Endodermal cell (in vitro differentiated cells): ENCODE data around the gene CPTP. TPM values are rescaled to one million over a fixed set of nuclear protein-coding genes. Genes with fewer than 3 reads are reported as not detected.

Experiments used
- DNase-seq: peaks from one replicate; pipeline ENCODE4 v3.0.0-alpha.2; 2017
- H3K27ac ChIP-seq: 2 replicates; pipeline ENCODE4 v1.5.1; 2013; ENCODE audit warnings: mild to moderate bottlenecking, low read depth, low read length, moderate library complexity
- H3K27me3 ChIP-seq: 2 replicates; pipeline ENCODE4 v1.6.1; 2013; ENCODE audit warnings: mild to moderate bottlenecking, low read length, moderate library complexity; ENCODE audit not compliant: insufficient read depth, control insufficient read depth, poor library complexity, severe bottlenecking
- H3K36me3 ChIP-seq: 2 replicates; pipeline ENCODE4 v1.7.0; 2013; ENCODE audit warnings: mild to moderate bottlenecking, low read length, moderate library complexity; ENCODE audit not compliant: control insufficient read depth, insufficient read depth
- H3K4me1 ChIP-seq: one replicate; pipeline ENCODE4 v1.7.0; 2013; ENCODE audit warnings: low read length; ENCODE audit not compliant: control insufficient read depth, insufficient read depth
- H3K4me3 ChIP-seq: 2 replicates; pipeline ENCODE4 v1.5.1; 2013; ENCODE audit warnings: mild to moderate bottlenecking, low read length, moderate library complexity
- H3K9ac ChIP-seq: 2 replicates; pipeline ENCODE4 v1.6.1; 2013; ENCODE audit warnings: mild to moderate bottlenecking, low read length, moderate library complexity; ENCODE audit not compliant: poor library complexity, severe bottlenecking; ENCODE audit errors: extremely low read depth
- H3K9me3 ChIP-seq: 2 replicates; pipeline ENCODE4 v1.6.1; 2013; ENCODE audit warnings: mild to moderate bottlenecking, low read length, moderate library complexity; ENCODE audit not compliant: control insufficient read depth
- H3K27ac Mint-ChIP-seq: 2 replicates; pipeline ENCODE4 v1.8.0; 2020; ENCODE audit warnings: mixed read lengths
- H3K27me3 Mint-ChIP-seq: 2 replicates; pipeline ENCODE4 v1.8.0; 2021; ENCODE audit warnings: mild to moderate bottlenecking, mixed read lengths; ENCODE audit not compliant: insufficient read depth
- H3K36me3 Mint-ChIP-seq: 2 replicates; pipeline ENCODE4 v1.8.0; 2020; ENCODE audit warnings: low read depth, mixed read lengths
- H3K4me1 Mint-ChIP-seq: 2 replicates; pipeline ENCODE4 v1.8.0; 2020; ENCODE audit warnings: mixed read lengths
- H3K4me3 Mint-ChIP-seq: 2 replicates; pipeline ENCODE4 v1.8.0; 2020; ENCODE audit warnings: mild to moderate bottlenecking, moderate library complexity, mixed read lengths
- H3K9me3 Mint-ChIP-seq: 2 replicates; pipeline ENCODE4 v1.8.0; 2020; ENCODE audit warnings: mild to moderate bottlenecking, mixed read lengths
- CTCF ChIP-seq: fragments of 200-600 bp; sonication (generic); conservative IDR thresholded peaks from 2 replicates; pipeline ENCODE4 v1.5.0; 2021; ENCODE audit warnings: antibody characterized with exemption, mild to moderate bottlenecking
- WGBS, 2 experiments: methylation state at CpG; one replicate each; pipeline versions ENCODE4 v1.1.5 to v1.1.7; 2013; ENCODE audit warnings: missing lambda C conversion rate in 2 of 2, mixed read lengths in 1 of 2; ENCODE audit not compliant: insufficient coverage in 1 of 2, insufficient read length in 1 of 2; 5-methylcytosine and 5-hydroxymethylcytosine counted together
- total RNA-seq, 2 donors: library from RNA; stranded (reverse); fragmentation: NEBNext Ultra II Directional in 1 of 2; extraction: Animal tissue kit (Norgen Biotek cat#: 25700) in 1 of 2; gene quantifications; 2 replicates in 1 of 2; 3 replicates in 1 of 2; pipeline ENCODE4 v1.2.1, GENCODE V29; 2021

The CPTP gene
- total RNA-seq, 2 donors from 2014 or later = 12.0 to 13.6 TPM

GRCh38 chr1:1302006-1302430, 22.6 kb upstream of the CPTP start:
- 90% methylated on average over 4 to 9 of the region's 9 CpGs for WGBS, 2 experiments
- no peaks in the 10 kb centered on the region for H3K9me3 ChIP-seq
- H3K27me3 ChIP-seq = no peaks in the 10 kb centered on the region
- Mint-ChIP-seq H3K9me3 (no peaks in the 10 kb centered on the region), H3K27ac (no peak overlapping the region), H3K36me3 (no peaks in the 10 kb centered on the region), H3K4me1 (peaks cover 13% of the 10 kb centered on the region), H3K27me3 (no peaks in the 10 kb centered on the region), H3K4me3 (no peak overlapping the region)
- DNase-seq = peak; percentile 75
- H3K4me1 ChIP-seq = peaks cover 20% of the 10 kb centered on the region
- peak; percentile 82 for TF ChIP-seq CTCF
- no peak overlapping the region for H3K4me3 ChIP-seq
- H3K9ac ChIP-seq = no peak overlapping the region
- H3K27ac ChIP-seq = no peak overlapping the region
- no peaks in the 10 kb centered on the region for H3K36me3 ChIP-seq

- no peak overlapping the region for H3K27ac ChIP-seq
- no peak overlapping the region for H3K27ac Mint-ChIP-seq
- H3K4me3 ChIP-seq = no peak overlapping the region
- no peak overlapping the region for H3K9ac ChIP-seq
- H3K27me3 ChIP-seq = no peaks in the 10 kb centered on the region
- H3K36me3 ChIP-seq = no peaks in the 10 kb centered on the region
- no peaks in the 10 kb centered on the region for H3K36me3 Mint-ChIP-seq
- TF ChIP-seq CTCF = no peak
- peaks cover 20% of the 10 kb centered on the region for H3K4me1 ChIP-seq
- H3K9me3 ChIP-seq = no peaks in the 10 kb centered on the region
- no peaks in the 10 kb centered on the region for H3K9me3 Mint-ChIP-seq
- DNase-seq = no peak
- peaks cover 15% of the 10 kb centered on the region for H3K4me1 Mint-ChIP-seq
- H3K27me3 Mint-ChIP-seq = no peaks in the 10 kb centered on the region
- WGBS, 2 experiments = 91 to 94% methylated on average over 18 to 31 of the region's 31 CpGs
- no peak overlapping the region for H3K4me3 Mint-ChIP-seq
These were observed 21.6 kb upstream of the CPTP start for GRCh38 chr1:1302951-1303509.

GRCh38 chr1:1303736-1304135, 20.9 kb upstream of the CPTP start:
- H3K36me3 Mint-ChIP-seq = no peaks in the 10 kb centered on the region
- TF ChIP-seq CTCF = no peak
- peaks cover 15% of the 10 kb centered on the region for H3K4me1 Mint-ChIP-seq
- 93% methylated on average over 13 of the region's 13 CpGs; no CpG with 5 or more reads in 1 of the 2 experiments for WGBS, 2 experiments
- no peak overlapping the region for H3K4me3 Mint-ChIP-seq
- Histone ChIP-seq H3K4me3 (no peak overlapping the region), H3K4me1 (peaks cover 20% of the 10 kb centered on the region), H3K36me3 (no peaks in the 10 kb centered on the region), H3K9me3 (no peaks in the 10 kb centered on the region), H3K9ac (no peak overlapping the region), H3K27me3 (no peaks in the 10 kb centered on the region), H3K27ac (peak overlapping the region; percentile 76)
- no peak overlapping the region for H3K27ac Mint-ChIP-seq
- no peaks in the 10 kb centered on the region for H3K9me3 Mint-ChIP-seq
- no peak for DNase-seq
- H3K27me3 Mint-ChIP-seq = no peaks in the 10 kb centered on the region
